Heart left ventricle (tissue), 16 donors: ENCODE data around the gene AMFR. TPM values are rescaled to one million over a fixed set of nuclear protein-coding genes. Genes with fewer than 3 reads are reported as not detected.
"Not testable (repeated sequence)": the region's sequence is repeated elsewhere in the genome, so short reads cannot be mapped to it uniquely, and the experiment has no call there.

Experiments
- ATAC-seq, 4 donors: fragments of 200-7000 bp; cut with Tn5 transposase; one replicate each; pipeline ENCODE4 v1.9.1; 2020 to 2022; ENCODE audit warnings: moderate library complexity in 4 of 4, mild to moderate bottlenecking in 3 of 4, moderate number of reproducible peaks in 1 of 4
- DNase-seq, 5 donors: peaks; one replicate each; pipeline ENCODE4 v3.0.0-alpha.2; 2020
- H3K27ac ChIP-seq, 12 donors: fragments of 200-600 bp; sonication (generic) in 4 of 12; one replicate each; pipeline versions ENCODE4 v1.5.0 to v1.8.0; 2016 to 2022; ENCODE audit warnings: mild to moderate bottlenecking in 2 of 12
- H3K27me3 ChIP-seq, 9 donors: fragments of 200-600 bp; sonication (generic) in 2 of 9; one replicate each; pipeline versions ENCODE4 v1.5.1 to v1.8.0; 2016 to 2022; ENCODE audit warnings: mild to moderate bottlenecking in 3 of 9
- H3K36me3 ChIP-seq, 9 donors: fragments of 200-600 bp; sonication (generic) in 2 of 9; one replicate each; pipeline versions ENCODE4 v1.5.0 to v1.8.0; 2018 to 2022; ENCODE audit warnings: mild to moderate bottlenecking in 2 of 9
- H3K4me1 ChIP-seq, 12 donors: fragments of 200-600 bp; sonication (generic) in 4 of 12; one replicate each; pipeline versions ENCODE4 v1.5.0 to v1.8.0; 2016 to 2022; ENCODE audit warnings: mild to moderate bottlenecking in 3 of 12
- H3K4me3 ChIP-seq, 12 donors: fragments of 200-600 bp; sonication (generic) in 4 of 12; one replicate each; pipeline versions ENCODE4 v1.5.0 to v1.8.0; 2017 to 2022; ENCODE audit warnings: mild to moderate bottlenecking in 9 of 12, moderate library complexity in 4 of 12
- H3K9me3 ChIP-seq, 12 donors: fragments of 200-600 bp; sonication (generic) in 4 of 12; one replicate each; pipeline versions ENCODE4 v1.5.0 to v1.8.0; 2016 to 2022; ENCODE audit warnings: mild to moderate bottlenecking in 1 of 12
- CTCF ChIP-seq, 12 donors: fragments of 200-600 bp; sonication (generic) in 4 of 12; IDR thresholded peaks; one replicate each; pipeline versions ENCODE4 v1.5.0 to v1.8.0; 2018 to 2022; ENCODE audit warnings: antibody characterized with exemption in 12 of 12, mild to moderate bottlenecking in 5 of 12
- POLR2A ChIP-seq, 2 donors: fragments of 450-650 bp; IDR thresholded peaks; one replicate each; pipeline ENCODE4 v1.6.1; 2017; ENCODE audit warnings: antibody characterized with exemption in 2 of 2, mild to moderate bottlenecking in 2 of 2, moderate library complexity in 2 of 2
- whole genome bisulfite sequencing, 4 donors: extraction: QIAGEN DNeasy Blood & Tissue Kit in 2 of 4; methylation state at CpG; one replicate each; pipeline versions ENCODE4 v1.1.5 to v1.1.7; 2013 to 2018; 5-methylcytosine and 5-hydroxymethylcytosine counted together
- intact Hi-C, 10 donors: fragments of 100-400 bp; cut with DNase I; formaldehyde crosslinking; loops; one replicate each; pipeline versions ENCODE4 v1.11.1 to v1.14.2; 2022
- polyA plus RNA-seq, 2 donors: library from polyadenylated mRNA; stranded (reverse); fragments of 200-250 nt; gene quantifications; one replicate each; pipeline ENCODE4 v1.2.3, GENCODE V29; 2013
- total RNA-seq, 9 donors: library from RNA; depleted of rRNA in 2 of 9; stranded (reverse); fragments of >200 nt in 2 of 9; fragmentation: NEBNext Ultra II Directional in 3 of 9; extraction: Animal tissue kit (Norgen Biotek cat#: 25700) in 3 of 9; gene quantifications; one replicate each; pipeline versions ENCODE4 v1.1.0 to v1.2.4, GENCODE V29; 2016 to 2023
- donor health status: ischemic (EF 13 %, LVEDD 7.1; RV severe dilation, severe dysfunction).
- donor health status: healthy with polysubstance abuse.
- donor health status: DM: no; HTN: yes; CAD: no.
- donor health status: DM: no; HTN: no; CAD: no.
- donor health status: ischemic (EF 25% LVEDD 6.9; RV normal size, moderate dysfunction).
- donor health status: ischemic (EF 25% LVEDD 5.7; RV mildly dilated, moderate dysfunction).
- donor health status: healthy.
- donor health status: DM: yes; HTN: yes; CAD: no.
- donor health status: ischemic (EF 35%, LVEDD 5.7; RV mildly dilated, moderate dysfunction).
- donor health status: nonischemic (EF 11% LVEDD 7.7; RV severe dilation, severe dysfunction).
- donor health status: DM: yes; HTN: yes; CAD: no.
- donor health status: PGD.
- donor health status: ischemic (EF 29% LVEDD 5.4; RV normal size, mild dysfunction).
- donor health status: nonischemic (EF 23%, LVEDD 6.1; RV moderate dilation, normal function).

AMFR gene
- total and polyA plus RNA-seq, 11 donors: 26.4 to 146 (median 84.8) TPM

- H3K4me1 ChIP-seq: peaks cover 0 to 11% (median 7%) of the 10 kb centered on the region in 12 donors
- H3K9me3 ChIP-seq: peaks cover 0 to 19% (median 2%) of the 10 kb centered on the region in 12 donors
- H3K4me3 ChIP-seq, ATAC-seq, H3K27ac ChIP-seq, intact Hi-C loops, H3K27me3 ChIP-seq, DNase-seq: not testable (repeated sequence)
- H3K36me3 ChIP-seq: peaks cover 0 to 62% (median 34%) of the 10 kb centered on the region in 9 donors
- 96 to 98% (median 96%) methylated on average over 6 of the region's 6 CpGs for WGBS, 4 donors
These were observed 49.6 kb downstream of the AMFR start for GRCh38 chr16:56375792-56376191.

- H3K27ac ChIP-seq: no peak overlapping the region
- H3K4me1 ChIP-seq: peaks cover 0 to 18% (median 14%) of the 10 kb centered on the region in 12 donors
- H3K36me3 ChIP-seq: peaks cover 0 to 52% (median 28%) of the 10 kb centered on the region in 9 donors
- no peak overlapping the region for H3K4me3 ChIP-seq
- DNase-seq (no peak), ATAC-seq (no peak)
- 76 to 89% (median 83%) methylated on average over 4 of the region's 4 CpGs for WGBS, 4 donors
- intact Hi-C loops: no loop called here
- peaks cover 0 to 7% (median 0%) of the 10 kb centered on the region in 12 donors for H3K9me3 ChIP-seq
- TF ChIP-seq POLR2A (IDR thresholded peaks at IDR 0.05): no peak
- TF ChIP-seq CTCF (IDR thresholded peaks at IDR 0.05): no peak
- H3K27me3 ChIP-seq: no peaks in the 10 kb centered on the region
These were observed 52.3 kb downstream of the AMFR start for GRCh38 chr16:56373003-56373402.

- Histone ChIP-seq H3K4me3 (no peak overlapping the region), H3K9me3 (no peaks in the 10 kb centered on the region), H3K27ac (peak overlapping the region in 1 of 12 donors; percentile 67), H3K4me1 (peaks cover 0 to 18% (median 14%) of the 10 kb centered on the region in 12 donors), H3K27me3 (no peaks in the 10 kb centered on the region), H3K36me3 (peaks cover 0 to 60% (median 37%) of the 10 kb centered on the region in 9 donors)
- intact Hi-C loops: no loop called here
- no peak for TF ChIP-seq POLR2A (IDR thresholded peaks at IDR 0.05)
- TF ChIP-seq CTCF (IDR thresholded peaks at IDR 0.05): no peak
- DNase-seq: no peak
- no peak for ATAC-seq
- WGBS, 4 donors: 88 to 96% (median 92%) methylated on average over 7 of the region's 7 CpGs
These were observed 53.2 kb downstream of the AMFR start for GRCh38 chr16:56372013-56372634.

GRCh38 chr16:56371660-56371937 lies 53.7 kb downstream of the AMFR start:
- Histone ChIP-seq H3K27me3 (no peaks in the 10 kb centered on the region), H3K9me3 (no peaks in the 10 kb centered on the region), H3K27ac (peak overlapping the region in 1 of 12 donors; percentile 67), H3K36me3 (peaks cover 0 to 66% (median 42%) of the 10 kb centered on the region in 9 donors), H3K4me1 (peaks cover 0 to 18% (median 14%) of the 10 kb centered on the region in 12 donors), H3K4me3 (no peak overlapping the region)
- 88 to 95% (median 90%) methylated on average over 1 of the region's 1 CpG for WGBS, 4 donors
- DNase-seq (no peak), ATAC-seq (peak in 2 of 4 donors; percentile 22 to 37)
- no peak for TF ChIP-seq CTCF (IDR thresholded peaks at IDR 0.05)
- TF ChIP-seq POLR2A (IDR thresholded peaks at IDR 0.05): no peak
- intact Hi-C loops: no loop called here
